HG02973 (cell line): ENCODE measurements around the gene EZH2.

Source experiments
- ATAC-seq: cut with Tn5 transposase; IDR thresholded peaks from one replicate; pipeline ENCODE4 v1.9.1; 2021; ENCODE audit warnings: moderate library complexity; ENCODE audit not compliant: unreplicated experiment

EZH2 gene

GRCh38 chr7:148856891-148857290, 27.2 kb downstream of the EZH2 start:
- ATAC-seq, result no peak

GRCh38 chr7:148856578-148856881, 27.6 kb downstream of the EZH2 start:
- no peak for ATAC-seq

GRCh38 chr7:148854983-148855382, 29.1 kb downstream of the EZH2 start:
- ATAC-seq, result no peak

GRCh38 chr7:148852272-148852671, 31.8 kb downstream of the EZH2 start:
- ATAC-seq, result no peak

- ATAC-seq, result no peak
Observed at GRCh38 chr7:148850564-148850963, 33.5 kb downstream of the EZH2 start.

GRCh38 chr7:148849393-148850098, 34.5 kb downstream of the EZH2 start:
- no peak for ATAC-seq

- ATAC-seq, result no peak
Observed at GRCh38 chr7:148847815-148848734, 36.0 kb downstream of the EZH2 start.

- no peak for ATAC-seq
Observed at GRCh38 chr7:148838905-148839304, 45.2 kb downstream of the EZH2 start.

- no peak for ATAC-seq
Observed at GRCh38 chr7:148835854-148836253, 48.2 kb downstream of the EZH2 start.

- no peak for ATAC-seq
Observed at GRCh38 chr7:148834605-148835004, 49.5 kb downstream of the EZH2 start.

GRCh38 chr7:148831782-148832181, 52.3 kb downstream of the EZH2 start:
- ATAC-seq, result no peak

GRCh38 chr7:148830897-148831692, 53.0 kb downstream of the EZH2 start:
- ATAC-seq, result no peak

GRCh38 chr7:148828965-148829364, 55.1 kb downstream of the EZH2 start:
- no peak for ATAC-seq

GRCh38 chr7:148825338-148825737, 58.8 kb downstream of the EZH2 start:
- ATAC-seq, result no peak

GRCh38 chr7:148824864-148825263, 59.2 kb downstream of the EZH2 start:
- no peak for ATAC-seq

GRCh38 chr7:148821422-148821821, 62.7 kb downstream of the EZH2 start:
- ATAC-seq, result no peak

- ATAC-seq, result no peak
Observed at GRCh38 chr7:148819697-148820360, 64.3 kb downstream of the EZH2 start.

- no peak for ATAC-seq
Observed at GRCh38 chr7:148815612-148816011, 68.5 kb downstream of the EZH2 start.

- ATAC-seq, result no peak
Observed at GRCh38 chr7:148814922-148815559, 69.0 kb downstream of the EZH2 start.

- no peak for ATAC-seq
Observed at GRCh38 chr7:148813890-148814289, 70.2 kb downstream of the EZH2 start.

- ATAC-seq, result no peak
Observed at GRCh38 chr7:148811892-148812291, 72.2 kb downstream of the EZH2 start.
